KMS-11 (cell line): ENCODE measurements around the gene EFR3B.

ENCODE experiments used
- H2AFZ ChIP-seq: fragments of 200-600 bp; sonication (generic); 2 replicates; pipeline ENCODE4 v1.6.1; 2016; ENCODE audit warnings: antibody characterized with exemption, mixed run types, low read depth
- H3K27ac ChIP-seq: fragments of 200-600 bp; sonication (generic); 2 replicates; pipeline ENCODE4 v1.6.1; 2016; ENCODE audit warnings: mild to moderate bottlenecking, mixed run types
- H3K27me3 ChIP-seq: fragments of 200-600 bp; sonication (generic); 2 replicates; pipeline ENCODE4 v1.6.1; 2017; ENCODE audit warnings: mild to moderate bottlenecking, low read depth, mixed run types, moderate library complexity; ENCODE audit not compliant: insufficient read depth
- H3K36me3 ChIP-seq: fragments of 200-600 bp; sonication (generic); 2 replicates; pipeline ENCODE4 v1.6.1; 2017; ENCODE audit warnings: mild to moderate bottlenecking, mixed run types; ENCODE audit not compliant: insufficient read depth
- H3K4me1 ChIP-seq: fragments of 200-600 bp; sonication (generic); 2 replicates; pipeline ENCODE4 v1.6.1; 2016; ENCODE audit warnings: mild to moderate bottlenecking, low read depth, mixed run types; ENCODE audit not compliant: poor library complexity, severe bottlenecking
- H3K4me2 ChIP-seq: fragments of 200-600 bp; sonication (generic); 2 replicates; pipeline ENCODE4 v1.7.0; 2016; ENCODE audit warnings: mild to moderate bottlenecking, mixed run types
- H3K4me3 ChIP-seq: fragments of 200-600 bp; sonication (generic); IDR thresholded peaks from 2 replicates; pipeline ENCODE4 v1.6.1; 2017; ENCODE audit warnings: low read depth, low read length, mixed read lengths; ENCODE audit not compliant: insufficient read depth
- H3K79me2 ChIP-seq: fragments of 200-600 bp; sonication (generic); 2 replicates; pipeline ENCODE4 v1.6.1; 2016; ENCODE audit warnings: low read depth, mixed run types; ENCODE audit not compliant: insufficient read depth
- H3K9ac ChIP-seq: fragments of 200-600 bp; sonication (generic); 2 replicates; pipeline ENCODE4 v1.6.1; 2016; ENCODE audit warnings: mild to moderate bottlenecking, mixed run types
- H4K20me1 ChIP-seq: fragments of 200-600 bp; sonication (generic); 2 replicates; pipeline ENCODE4 v1.6.1; 2016; ENCODE audit warnings: mild to moderate bottlenecking, mixed run types; ENCODE audit not compliant: insufficient read depth
- CTCF ChIP-seq: fragments of 200-600 bp; sonication (generic); conservative IDR thresholded peaks from 2 replicates; pipeline ENCODE4 v1.6.1; 2017; ENCODE audit warnings: low read depth, mild to moderate bottlenecking, antibody characterized with exemption, low read length, moderate library complexity, mixed read lengths

The EFR3B gene

GRCh38 chr2:25103287-25103871 is 61.5 kb downstream of the EFR3B start:
- Histone ChIP-seq H3K36me3 (no peaks in the 10 kb centered on the region), H3K4me1 (no peaks in the 10 kb centered on the region), H3K9ac (no peak overlapping the region), H2AFZ (no peak overlapping the region), H3K27me3 (no peaks in the 10 kb centered on the region), H3K4me2 (no peak overlapping the region), H3K4me3 (no peak overlapping the region), H3K27ac (no peak overlapping the region), H3K79me2 (no peaks in the 10 kb centered on the region), H4K20me1 (no peaks in the 10 kb centered on the region)
- TF ChIP-seq CTCF = no peak

DNA sequence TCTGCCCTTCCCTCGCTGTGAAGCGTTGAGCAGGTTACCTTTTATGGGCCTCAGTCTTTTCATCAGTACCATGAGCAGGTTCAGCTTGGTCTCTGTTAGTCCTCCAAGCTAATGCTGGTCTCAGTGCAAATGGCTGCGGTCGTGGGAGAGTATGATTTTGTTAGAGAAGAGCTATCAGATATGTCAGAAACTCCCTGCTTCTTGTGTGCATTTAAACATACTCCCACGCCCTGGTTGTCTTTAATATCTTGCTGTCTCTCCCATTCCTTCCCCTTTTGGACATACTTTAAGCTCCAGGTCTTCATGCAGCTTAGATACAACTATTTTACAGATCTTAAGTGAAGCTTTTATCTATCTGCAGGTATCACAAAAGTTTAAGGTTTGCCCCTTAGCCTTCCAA is 62.9 kb downstream of the EFR3B start:
- no peaks in the 10 kb centered on the region for H3K4me1 ChIP-seq
- H3K4me3 ChIP-seq = no peak overlapping the region
- no peak for TF ChIP-seq CTCF
- H3K4me2 ChIP-seq = no peak overlapping the region
- H3K9ac ChIP-seq = no peak overlapping the region
- no peak overlapping the region for H3K27ac ChIP-seq
- H3K79me2 ChIP-seq = no peaks in the 10 kb centered on the region
- H3K36me3 ChIP-seq = no peaks in the 10 kb centered on the region
- H4K20me1 ChIP-seq = no peaks in the 10 kb centered on the region
- H3K27me3 ChIP-seq = no peaks in the 10 kb centered on the region
- no peak overlapping the region for H2AFZ ChIP-seq

DNA sequence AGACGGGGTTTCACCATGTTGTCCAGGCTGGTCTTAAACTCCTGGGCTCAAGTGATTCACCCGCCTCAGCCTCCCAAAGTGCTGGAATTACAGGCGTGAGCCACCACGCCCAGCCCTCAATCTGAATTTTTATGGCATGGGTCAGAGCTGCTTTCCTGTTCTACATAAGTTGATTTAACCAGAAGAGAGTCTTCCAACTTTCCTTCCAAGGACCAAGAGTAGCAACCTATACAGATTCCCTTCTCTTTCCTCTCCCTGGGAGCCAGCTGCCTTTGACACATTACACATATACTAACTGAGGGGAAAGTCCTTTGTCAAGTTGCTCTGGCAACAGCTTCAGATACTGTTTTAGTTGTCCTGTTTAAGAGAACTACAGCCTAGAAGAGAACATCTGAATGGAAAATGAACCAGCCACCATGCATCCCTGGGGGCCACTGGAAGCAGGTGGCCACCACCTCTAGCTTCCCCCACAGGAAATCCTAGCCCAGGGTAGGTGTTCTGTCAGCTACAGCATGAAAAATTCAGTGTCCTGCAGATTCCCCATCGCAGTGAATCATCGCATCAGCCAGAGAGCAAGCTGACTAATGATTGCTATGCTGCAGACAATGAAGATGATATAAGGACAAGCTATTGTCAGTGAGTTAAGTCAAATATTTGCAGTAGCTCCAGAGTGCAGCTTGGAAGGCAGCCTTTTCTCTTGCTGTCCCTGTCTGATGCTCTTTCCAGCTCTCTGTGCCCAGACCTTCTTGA is 63.6 kb downstream of the EFR3B start:
- Histone ChIP-seq H3K4me3 (no peak overlapping the region), H3K4me1 (no peaks in the 10 kb centered on the region), H3K27ac (no peak overlapping the region), H2AFZ (no peak overlapping the region), H3K4me2 (no peak overlapping the region), H3K79me2 (no peaks in the 10 kb centered on the region), H3K9ac (no peak overlapping the region), H4K20me1 (no peaks in the 10 kb centered on the region), H3K36me3 (no peaks in the 10 kb centered on the region), H3K27me3 (no peaks in the 10 kb centered on the region)
- no peak for TF ChIP-seq CTCF

DNA sequence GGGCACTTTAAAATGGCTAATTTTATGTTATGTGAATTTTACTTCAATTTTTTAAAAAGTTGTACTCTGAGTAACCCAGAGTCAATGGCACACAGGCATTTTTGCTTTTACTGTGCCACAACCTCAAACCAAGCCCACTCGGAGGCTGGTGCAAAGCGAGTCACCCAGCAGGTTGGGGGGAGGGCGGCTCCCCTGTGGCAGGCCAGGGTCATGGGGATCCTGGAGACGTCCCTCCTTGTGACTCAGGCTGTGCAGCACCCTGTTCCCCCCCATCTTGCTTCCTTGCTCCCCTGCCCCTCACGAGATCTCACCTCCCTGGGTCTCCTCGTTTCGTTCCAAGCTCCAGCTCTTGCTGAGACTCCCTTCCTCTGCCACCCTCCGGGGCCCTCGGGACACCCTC is 67.9 kb downstream of the EFR3B start:
- no peaks in the 10 kb centered on the region for H3K4me1 ChIP-seq
- H3K36me3 ChIP-seq = no peaks in the 10 kb centered on the region
- H3K9ac ChIP-seq = no peak overlapping the region
- no peak overlapping the region for H3K4me3 ChIP-seq
- no peaks in the 10 kb centered on the region for H4K20me1 ChIP-seq
- no peak for TF ChIP-seq CTCF
- H3K4me2 ChIP-seq = no peak overlapping the region
- no peak overlapping the region for H2AFZ ChIP-seq
- no peak overlapping the region for H3K27ac ChIP-seq
- no peaks in the 10 kb centered on the region for H3K79me2 ChIP-seq
- no peaks in the 10 kb centered on the region for H3K27me3 ChIP-seq
